C4-2B (cell line): ENCODE data around the gene PFN4.

ENCODE experiments used
- ZFX ChIP-seq: fragments of 450-650 bp; IDR thresholded peaks from 2 replicates; pipeline ENCODE4 v1.6.1; 2017
- TF ChIP-seq, protein P1 (sequence below): fragments of 450-650 bp; conservative IDR thresholded peaks from 2 replicates; pipeline ENCODE4 v1.5.1; 2017; ENCODE audit warnings: mild to moderate bottlenecking

DNA sequence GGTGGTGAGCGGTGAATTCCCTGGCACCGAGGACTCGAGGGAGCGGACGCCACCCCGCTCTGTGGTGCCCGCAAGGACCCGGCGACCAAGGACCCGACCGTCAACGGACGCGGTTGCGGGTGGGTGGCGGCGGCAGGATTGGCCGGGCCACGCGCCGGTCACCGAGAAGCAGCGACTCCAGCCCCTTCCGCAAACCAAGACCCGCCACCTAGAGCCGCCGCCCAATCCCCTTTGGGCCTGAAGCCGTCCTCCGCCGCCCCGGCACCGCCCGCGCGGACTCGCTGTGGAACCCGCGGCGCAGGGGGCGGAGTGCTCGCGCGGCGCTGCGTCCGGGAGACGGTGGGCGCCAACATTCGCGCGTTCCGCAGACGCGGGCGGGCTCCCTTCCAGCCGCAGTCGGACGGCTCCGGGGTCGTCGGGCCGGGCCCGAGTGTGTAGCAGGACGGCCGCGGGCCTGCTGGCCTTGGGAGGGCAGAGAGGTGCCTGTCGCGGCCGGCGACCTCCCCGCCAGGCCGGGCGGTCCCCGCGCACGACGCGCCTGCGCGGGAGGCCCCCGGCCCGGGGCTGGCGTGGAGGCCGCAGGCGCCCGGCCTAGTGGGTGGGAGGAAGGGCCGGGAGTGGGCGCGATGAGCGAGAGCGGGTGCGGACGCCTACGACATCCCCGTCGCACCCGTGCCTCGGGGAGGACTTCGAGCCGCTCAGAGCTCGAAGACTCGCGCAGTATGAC, at the start of gene PFN4, which contains the start of gene FAM228B:
- TF ChIP-seq, protein P1, sequence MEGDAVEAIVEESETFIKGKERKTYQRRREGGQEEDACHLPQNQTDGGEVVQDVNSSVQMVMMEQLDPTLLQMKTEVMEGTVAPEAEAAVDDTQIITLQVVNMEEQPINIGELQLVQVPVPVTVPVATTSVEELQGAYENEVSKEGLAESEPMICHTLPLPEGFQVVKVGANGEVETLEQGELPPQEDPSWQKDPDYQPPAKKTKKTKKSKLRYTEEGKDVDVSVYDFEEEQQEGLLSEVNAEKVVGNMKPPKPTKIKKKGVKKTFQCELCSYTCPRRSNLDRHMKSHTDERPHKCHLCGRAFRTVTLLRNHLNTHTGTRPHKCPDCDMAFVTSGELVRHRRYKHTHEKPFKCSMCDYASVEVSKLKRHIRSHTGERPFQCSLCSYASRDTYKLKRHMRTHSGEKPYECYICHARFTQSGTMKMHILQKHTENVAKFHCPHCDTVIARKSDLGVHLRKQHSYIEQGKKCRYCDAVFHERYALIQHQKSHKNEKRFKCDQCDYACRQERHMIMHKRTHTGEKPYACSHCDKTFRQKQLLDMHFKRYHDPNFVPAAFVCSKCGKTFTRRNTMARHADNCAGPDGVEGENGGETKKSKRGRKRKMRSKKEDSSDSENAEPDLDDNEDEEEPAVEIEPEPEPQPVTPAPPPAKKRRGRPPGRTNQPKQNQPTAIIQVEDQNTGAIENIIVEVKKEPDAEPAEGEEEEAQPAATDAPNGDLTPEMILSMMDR, result no peak; the same call in 1 of the 2 replicates
- TF ChIP-seq ZFX, result peak; percentile 95
